ENCODE data around the gene BTBD8.

BTBD8 gene

DNA sequence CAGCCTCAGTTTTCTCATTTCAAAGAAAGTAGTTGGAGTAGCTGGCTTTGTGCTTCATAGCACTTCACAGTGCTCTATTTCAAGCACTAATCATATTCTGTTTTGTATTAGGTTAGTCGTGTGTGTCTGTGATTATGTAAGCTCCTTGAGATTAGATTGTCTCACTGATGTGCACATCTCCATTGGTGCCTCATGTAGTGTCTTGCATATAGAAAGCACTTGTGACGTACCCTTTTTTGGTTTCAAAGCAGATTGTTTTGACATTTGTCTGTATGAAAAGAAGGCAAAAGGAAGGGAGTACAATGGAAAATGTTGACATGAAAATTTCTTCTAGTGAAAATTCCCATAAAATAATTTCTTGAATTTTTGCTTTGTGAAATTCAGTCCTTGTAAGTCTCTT lies 13.9 kb downstream of the BTBD8 start:
- DNase-seq = no peak

DNA sequence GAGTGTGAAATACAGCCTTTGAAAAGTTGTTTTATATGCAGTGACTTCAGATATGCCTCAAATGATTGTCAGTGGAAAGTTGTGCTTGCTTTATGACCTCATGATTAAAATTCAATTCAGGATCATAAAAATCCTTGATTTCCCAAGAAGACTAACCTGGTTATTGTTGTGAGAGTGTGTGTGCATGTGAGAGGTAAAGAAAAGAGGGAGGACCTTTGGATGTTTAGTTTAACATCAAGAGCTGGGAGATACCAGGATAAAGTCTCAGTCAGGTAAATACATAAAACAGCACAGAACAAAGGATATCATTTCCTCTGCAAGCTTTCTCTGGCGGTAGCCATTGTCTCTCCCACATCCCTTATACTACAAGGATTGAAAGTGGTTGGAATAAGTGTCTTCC lies 14.4 kb downstream of the BTBD8 start:
- no peak for DNase-seq

DNA sequence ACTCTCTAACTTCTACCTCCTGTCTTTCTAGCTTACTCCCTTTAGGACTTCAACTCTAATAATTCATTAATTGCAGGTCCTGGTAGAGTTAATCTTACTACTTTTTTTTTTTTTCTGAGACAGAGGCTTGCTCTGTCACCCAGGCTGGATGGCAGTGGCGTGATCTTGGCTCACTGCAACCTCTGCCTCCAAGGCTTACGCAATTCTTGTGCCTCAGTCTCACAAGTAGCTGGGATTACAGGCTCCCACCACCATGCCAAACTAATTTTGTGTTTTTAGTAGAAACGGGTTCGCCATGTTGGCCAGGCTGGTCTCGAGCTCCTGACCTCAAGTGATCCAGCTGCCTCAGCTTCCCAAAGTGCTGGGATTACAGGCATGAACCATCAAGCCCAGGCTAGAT lies 15.7 kb downstream of the BTBD8 start:
- no peak for DNase-seq

DNA sequence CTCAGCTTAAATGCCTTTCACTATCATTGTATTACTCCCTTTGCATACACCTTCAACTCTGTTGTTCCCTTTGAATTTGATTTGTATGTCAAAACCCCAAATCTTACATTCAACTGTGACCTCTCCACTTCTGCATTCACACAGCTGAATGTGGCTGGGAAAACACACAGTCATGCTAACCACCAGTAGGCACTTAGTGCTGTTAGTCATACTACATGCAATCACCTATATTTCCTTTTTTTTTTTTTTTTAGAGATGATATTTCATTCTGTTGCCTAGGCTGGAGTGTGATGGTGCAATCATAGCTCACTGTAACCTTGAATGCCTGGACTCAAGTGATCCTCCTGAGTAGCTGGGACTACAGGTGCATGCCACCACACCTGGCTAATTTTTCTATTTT lies 16.2 kb downstream of the BTBD8 start:
- DNase-seq = peak; percentile 69

DNA sequence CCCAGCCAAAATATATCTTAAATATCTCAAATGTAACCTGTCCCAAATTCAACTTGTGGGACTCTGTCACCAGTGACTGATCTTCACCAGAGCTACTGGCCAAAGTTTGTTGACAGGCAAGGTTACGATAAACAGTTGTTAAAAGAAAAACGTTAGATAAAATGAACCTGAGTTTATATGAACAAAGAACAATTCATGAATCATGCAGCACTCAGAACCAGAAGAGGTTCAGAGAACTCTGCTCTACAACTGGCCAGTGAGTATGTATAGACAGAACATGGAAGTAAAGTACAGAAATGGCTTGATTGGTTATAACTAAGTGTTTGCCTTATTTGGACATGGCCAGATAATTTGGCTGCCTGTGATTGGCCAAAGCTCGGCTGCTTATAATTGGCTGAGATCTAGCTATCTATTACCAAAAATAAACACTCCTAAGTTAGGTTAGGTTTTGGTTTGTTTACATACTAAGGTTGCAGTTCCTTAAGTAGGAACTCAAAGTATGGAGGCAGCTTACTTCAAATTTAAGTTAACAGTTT lies 25.5 kb downstream of the BTBD8 start:
- no peak for DNase-seq

DNA sequence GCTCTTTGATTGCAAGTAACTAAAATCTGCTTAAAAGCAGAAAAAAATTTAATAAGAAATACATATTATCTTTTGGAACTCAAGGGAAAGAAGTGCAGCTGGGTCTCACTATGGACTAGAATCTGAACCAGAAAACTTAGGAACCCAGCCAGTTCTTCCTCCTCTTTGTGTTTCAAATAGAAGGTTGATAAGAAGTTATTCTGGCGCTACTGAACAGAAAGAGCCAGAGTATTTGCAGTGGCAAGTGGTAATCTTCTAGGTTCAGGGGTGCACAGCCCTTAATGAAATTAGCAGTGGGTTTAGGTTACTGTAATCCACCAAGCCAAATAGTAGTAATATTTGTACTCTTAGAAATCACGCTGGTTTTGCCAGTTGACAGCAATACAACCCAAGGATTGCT lies 28.5 kb downstream of the BTBD8 start:
- no peak for DNase-seq

DNA sequence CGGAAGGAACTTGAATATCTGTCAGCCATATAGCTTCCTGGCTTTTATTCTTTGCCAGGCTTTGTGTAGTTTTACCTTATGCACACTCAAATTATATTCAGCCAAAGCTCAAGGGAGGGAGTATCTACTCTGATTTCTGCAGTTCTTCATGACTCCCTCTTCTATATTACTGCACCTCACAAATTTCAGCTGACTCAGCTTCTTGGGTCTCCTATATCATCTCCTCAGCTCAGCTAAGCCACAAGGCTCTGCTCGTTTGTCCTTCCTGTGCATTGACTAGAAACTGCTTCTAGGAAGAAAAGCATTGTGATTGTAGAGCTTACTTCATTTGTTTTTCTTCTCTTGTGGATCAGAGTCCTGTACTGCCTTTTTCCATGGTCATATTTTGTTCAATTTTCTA lies 37.4 kb downstream of the BTBD8 start:
- peak; percentile 41 for DNase-seq

DNA sequence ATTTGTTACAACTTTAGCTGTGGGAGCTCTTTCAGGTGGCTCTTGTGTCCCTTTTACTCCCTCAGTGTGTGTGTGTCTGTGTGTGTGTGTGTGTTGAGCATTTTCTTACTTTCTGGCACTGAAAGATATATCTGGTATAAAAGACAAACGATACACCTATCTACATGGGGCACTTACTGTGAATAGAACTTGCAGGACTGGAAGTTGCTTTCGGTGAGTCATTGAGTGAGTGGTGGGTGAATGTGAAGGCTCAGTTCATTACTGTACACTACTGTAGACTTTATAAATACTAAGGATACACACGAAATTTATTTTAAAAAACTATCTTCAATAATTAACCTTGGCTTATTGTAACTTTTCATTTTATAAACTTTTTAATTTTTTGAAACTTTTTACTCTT lies 38.7 kb downstream of the BTBD8 start:
- DNase-seq = peak; percentile 28

DNA sequence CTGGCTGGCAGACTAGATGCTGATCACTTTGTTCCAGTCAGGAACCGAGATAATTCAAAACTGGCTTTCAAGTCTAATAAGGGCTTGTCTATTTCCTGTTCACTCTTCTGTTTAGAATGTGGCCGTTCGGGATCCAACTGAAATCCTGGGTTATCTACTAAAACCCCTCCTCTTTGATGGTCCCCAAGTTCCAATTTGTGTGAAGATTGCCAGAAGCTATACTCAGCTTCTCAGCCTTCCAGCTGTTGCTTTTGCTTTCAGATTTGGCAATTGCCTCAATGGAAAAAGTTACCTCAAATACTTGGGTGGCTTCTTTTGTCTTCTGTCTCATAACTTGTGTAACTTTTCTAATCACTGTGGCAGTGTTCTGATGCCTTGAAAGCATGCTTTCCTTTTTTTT lies 43.7 kb downstream of the BTBD8 start:
- peak; percentile 86 for DNase-seq

DNA sequence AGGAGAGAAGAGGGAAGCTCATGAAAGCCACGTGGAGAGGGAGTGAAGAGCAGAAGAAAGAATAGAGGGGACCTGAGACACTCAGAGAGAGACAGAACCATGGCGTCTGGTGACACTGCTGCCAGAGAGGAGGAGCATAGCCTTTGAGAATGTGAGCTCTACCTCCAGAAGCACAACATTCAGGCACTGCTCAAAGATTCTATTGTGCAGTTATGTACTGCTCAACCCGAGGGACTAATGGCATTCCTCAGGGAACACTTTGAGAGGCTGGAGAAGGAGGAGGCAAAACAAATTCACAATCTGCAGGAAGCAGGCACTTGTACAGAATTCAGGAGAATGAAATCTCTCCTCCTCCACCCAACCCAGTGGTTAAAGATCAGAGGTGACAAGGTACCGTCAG lies 45.1 kb downstream of the BTBD8 start:
- DNase-seq = no peak

DNA sequence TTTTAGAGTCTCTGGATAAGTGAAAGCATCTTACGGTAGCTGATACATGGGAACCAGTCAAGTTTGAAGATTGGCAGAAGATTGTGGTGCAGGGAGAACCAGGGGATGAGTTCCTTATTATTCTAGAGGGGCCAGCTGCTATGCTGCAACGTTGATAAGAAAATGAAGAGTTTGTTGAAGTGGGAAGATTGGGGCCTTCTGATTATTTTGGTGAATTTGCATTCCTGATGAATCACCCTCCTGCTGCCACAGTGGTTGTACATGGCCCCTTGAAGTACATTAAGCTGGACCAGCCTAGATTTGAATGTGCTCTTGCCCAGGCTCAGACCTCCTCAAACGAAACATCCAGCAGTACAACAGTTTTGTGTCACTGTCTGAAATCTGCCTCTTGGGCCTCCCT lies 45.9 kb downstream of the BTBD8 start:
- DNase-seq = peak; percentile 54

DNA sequence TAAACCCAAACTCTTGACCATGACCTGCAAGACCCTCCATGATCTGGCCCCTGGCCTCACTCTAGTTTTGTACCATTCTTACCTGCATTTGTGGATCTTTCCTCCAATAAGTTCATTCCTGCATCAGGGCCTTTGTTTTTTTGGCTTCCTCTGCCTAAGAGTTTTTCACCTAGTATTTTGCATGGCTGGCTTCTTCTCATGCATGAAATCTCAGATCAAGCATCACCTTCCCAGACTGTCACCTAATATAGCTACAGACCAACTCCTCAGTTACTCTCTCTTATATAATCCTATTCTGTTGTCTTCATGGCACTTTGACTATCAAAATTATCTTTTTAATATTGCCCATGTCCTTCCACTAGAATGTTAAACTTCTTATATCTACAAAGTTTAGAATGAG lies 54.2 kb downstream of the BTBD8 start:
- DNase-seq = no peak

DNA sequence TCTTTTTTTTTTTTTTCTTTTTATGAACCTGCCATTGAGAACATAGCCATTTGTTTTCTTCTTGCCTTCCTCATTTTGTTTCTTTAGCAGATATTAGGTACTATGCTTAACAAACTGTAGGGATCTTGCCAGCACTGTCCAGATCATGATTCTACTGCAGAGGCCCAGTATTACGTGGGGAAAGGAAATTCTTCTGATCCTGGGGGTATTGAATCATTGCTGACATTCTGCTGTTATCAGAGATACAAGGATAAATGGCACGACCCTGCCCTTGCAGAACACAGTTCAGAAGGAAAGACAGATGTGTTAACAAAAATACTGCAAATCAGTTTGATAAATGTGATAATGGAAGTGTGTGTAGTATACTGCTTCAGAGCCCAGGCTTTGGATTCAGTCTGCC lies 56.2 kb downstream of the BTBD8 start:
- DNase-seq = no peak

DNA sequence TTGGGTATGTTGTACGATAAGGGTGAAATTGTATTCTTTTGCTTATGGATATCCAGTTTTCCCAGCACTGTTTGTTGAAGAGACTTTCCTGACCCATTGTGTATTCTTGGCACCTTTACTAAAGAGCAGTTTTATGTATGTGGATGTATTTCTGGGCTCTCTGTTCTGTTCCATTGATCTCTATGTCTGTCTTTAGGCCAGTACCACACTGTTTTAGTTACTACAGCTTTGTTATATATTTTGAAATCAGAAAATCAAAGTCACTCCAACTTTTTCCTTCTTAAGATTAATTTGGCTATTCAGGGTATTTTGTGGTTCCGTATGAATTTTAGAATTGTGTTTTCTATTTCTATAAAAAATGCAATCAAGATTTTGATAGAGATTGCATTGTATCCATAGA lies 74.8 kb downstream of the BTBD8 start:
- no peak for DNase-seq

DNA sequence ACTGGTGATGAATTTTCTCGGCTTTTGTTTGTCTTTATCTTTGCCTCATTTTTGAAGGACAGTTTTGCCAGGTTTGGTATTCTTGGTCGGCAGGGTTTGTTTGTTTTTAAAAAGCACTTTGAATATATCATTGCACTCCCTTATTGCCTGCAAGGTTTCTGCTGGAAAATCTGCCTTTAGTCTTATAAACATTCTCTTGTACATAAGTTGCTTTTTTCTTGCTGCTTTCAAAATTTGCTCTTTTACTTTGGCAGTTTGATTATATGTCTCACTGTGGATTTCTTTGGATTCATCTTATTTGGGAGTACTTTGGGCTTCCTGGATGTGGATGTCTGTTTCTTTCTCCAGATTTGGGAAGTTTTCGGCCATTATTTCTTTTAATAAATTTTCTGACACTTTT lies 79.4 kb downstream of the BTBD8 start:
- DNase-seq = no peak

DNA sequence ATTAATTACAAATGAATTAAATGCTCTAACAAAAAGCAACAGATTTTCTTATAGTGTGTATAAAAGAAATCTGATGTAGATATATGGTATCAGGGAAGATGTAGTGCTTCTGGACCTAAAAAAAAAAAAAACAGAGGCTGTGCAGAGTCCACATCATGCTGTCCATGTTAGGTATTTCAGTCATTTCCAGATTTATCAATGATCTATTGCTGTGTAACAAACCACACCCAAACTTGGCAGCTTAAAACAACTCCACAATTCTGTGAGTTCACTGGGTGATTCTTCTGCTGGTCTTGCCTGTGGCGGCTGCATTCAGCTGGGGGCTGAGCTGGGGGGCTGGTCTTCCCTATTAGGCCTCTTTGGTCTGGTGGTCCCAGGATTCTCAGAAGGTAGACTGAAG lies 85.2 kb downstream of the BTBD8 start:
- DNase-seq = peak; percentile 16

DNA sequence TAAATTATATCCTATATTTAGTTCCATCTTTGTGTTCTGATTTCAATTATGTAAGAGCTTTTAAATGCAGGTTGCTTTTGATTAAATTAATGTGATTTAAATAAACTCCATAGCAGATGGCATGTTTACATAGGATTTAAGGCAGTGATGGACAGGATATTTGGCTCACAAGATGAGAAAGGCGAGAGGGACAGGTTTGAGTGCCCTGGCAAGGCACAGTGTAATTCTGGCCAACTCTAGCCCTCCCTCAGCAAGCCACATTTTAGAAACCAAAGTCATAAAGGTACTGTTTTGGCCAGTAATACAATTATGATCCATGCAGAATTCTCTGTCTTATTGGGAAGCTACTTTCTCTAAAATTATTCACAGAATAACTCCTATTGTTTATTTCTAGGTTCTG lies 87.0 kb downstream of the BTBD8 start:
- no peak for DNase-seq

DNA sequence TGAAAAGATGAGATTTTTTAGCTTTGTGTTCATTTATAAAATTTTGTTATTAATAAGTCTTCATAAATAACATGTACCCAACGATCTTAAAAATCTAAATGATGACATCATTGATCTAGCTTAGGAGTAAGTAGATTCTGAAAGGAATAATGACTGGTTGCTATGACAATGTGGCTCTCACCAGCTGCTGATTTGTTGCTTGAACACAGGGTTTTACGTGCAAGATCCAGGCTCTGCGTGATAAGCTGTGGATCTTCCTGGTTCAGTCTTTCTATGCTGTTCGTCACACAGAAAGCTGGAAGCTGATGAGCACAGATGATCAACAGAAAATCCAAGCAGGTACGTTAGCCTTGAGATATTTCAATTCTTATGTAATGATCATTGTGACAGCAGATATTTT lies 88.5 kb downstream of the BTBD8 start:
- DNase-seq = no peak

DNA sequence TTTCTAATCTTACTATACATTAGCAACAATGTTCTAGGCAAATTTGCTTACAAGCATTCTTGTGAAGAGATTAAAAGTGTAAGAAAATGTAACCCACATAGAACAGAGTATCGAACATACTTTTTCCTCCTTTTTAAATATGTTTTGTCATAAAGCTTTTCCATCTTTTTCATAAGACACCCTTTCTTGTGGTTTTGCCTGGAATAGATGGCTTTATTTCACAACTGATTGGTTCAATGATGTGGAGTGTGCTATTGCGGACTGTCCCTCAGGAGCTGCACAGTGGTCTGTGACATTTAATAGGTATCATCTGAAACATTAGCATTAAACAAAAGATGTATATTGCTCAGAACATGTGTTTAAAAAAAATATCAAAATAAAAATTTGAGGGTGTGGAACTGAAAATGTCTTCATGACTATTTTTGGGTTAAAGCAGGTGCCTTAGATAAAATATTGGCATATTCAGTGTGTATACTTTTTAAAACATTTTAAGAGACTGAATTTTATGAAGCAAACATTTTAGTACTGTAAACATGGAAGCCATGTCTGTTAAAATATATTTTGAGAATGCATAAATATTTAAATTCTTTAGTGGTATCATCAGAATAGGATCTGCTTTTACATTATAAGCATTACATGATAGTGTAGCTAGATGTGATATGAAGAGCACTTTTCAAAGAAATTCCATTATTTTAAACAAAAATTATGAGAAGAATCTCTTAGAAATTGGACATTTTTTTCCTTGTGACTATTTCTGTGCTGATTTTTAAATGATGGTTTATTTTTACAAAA lies 89.3 kb downstream of the BTBD8 start:
- DNase-seq = no peak

DNA sequence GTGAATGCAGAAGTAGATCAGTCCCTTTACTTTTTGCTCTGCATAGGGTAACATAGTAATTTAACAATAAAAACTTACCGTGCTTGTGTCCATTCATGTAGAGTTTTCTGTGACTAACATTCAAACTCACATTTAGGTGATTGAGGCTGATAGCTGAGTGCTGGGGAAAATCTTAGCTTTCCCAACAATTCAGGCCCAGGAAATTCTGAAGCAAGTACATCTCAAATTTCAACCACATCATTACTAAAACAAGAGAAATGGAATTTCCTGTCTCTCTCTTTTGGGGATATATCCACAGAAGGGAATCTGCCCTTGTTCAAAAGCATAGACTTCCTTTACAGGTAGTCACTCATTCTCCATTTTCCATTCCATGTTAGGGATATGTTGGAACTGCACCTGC lies 104.5 kb downstream of the BTBD8 start:
- DNase-seq = no peak

DNA sequence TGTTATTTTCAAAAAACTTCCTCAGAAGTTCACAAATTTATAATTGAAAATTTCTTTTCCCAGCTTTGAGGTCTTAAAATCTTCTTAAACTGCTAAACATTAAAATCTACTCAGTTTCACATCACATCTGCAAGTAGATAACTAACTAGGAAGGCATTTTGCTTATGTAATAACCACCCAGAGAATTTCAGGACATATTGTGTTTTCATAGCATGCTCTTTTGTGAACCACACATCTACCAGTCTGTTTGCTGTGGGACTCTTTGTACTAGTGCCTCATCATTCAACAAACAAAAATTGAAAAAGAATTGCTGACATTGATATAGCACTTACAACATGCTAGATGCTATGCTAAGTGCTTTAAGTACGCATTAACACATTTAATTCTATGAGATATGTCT lies 105.9 kb downstream of the BTBD8 start:
- no peak for DNase-seq

DNA sequence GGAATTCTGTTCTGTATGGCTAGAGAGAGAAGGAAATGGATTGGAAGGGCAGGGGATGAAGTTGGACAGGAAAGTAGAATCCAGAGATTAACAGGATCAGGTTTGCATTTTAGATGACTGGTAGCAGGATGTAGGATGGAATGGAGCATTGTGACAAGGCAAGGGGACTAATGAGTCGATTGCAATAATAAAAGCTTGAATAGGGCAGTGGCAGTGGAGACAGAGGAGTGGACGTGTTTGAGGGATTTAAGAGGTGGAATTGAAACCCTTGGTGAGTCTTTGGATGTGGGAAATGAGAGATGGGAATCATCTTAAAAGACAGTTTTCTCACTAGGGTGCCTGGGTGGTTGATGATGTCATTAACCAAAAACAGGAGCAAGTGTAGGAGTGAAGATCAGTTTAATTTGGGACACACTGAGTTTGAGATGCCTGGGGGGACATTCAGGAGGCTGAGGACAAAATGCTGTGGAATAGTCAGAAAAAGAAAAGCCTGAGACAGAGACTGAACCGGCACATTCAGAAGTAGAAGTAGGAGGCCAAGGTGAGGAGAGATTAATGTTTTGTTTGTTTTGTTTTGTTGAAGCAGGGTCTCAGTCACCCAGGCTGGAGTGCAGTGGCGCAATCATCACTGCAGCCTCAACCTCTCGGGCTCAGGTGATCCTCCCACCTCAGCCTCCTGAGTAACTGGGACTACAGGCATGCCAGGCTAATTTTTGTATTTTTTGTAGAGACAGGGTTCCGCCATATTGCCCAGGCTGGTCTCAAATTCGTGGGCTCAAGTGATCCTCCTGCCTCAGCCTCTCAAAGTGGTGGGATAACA lies 108.5 kb downstream of the BTBD8 start:
- DNase-seq = no peak

DNA sequence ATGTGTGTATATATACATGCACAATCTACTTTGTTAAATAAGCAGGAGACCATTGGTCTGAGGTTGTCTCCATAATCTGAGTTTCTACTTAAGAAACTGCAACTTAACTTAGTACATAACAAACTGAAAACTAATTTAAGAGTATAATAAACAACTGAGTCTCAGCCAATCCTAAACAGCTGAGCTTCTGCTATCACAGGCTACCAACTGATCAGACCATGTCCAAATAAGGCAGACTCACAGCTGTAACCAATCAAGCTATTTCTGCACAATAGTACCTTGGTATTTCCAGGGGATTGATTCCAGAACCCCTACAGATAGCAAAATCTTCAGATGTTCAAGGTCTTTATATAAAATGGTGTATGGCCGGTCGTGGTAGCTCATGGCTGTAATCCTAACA lies 111.6 kb downstream of the BTBD8 start:
- DNase-seq = no peak

DNA sequence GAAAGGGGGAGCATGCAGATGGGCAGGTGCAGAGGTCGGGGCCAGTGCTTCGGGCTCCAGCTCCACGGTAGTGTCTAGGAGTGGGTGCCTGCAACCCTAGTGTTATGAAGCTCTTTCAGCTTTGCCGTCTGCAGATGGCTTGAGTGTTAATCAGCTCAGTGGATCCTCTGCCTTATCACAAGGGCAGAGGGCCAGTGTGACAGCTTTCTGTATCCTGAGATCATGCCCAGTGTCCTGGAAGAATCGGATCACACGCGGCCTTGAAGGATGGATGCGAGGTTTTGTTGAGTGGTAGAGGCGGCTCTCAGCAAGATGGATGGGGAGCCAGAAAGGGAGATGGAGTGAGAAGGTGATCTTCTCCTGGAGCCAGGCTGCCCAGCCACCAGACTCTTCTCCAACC lies 112.1 kb downstream of the BTBD8 start:
- no peak for DNase-seq

Data from hematopoietic multipotent progenitor cell treated with erythropoietin and hydrocortisone succinate and interleukin-3 and kit ligand, for 4 days (in vitro differentiated cells).